C4-2B (cell line): Measurements from ENCODE around the gene DHX32.

ENCODE experiments used
- CTCF ChIP-seq: fragments of 450-650 bp; conservative IDR thresholded peaks from 2 replicates; pipeline ENCODE4 v1.5.1; 2017; ENCODE audit warnings: mild to moderate bottlenecking
- ZFX ChIP-seq: fragments of 450-650 bp; IDR thresholded peaks from 2 replicates; pipeline ENCODE4 v1.6.1; 2017

GRCh38 chr10:125848371-125848770 is 32.7 kb downstream of the DHX32 start:
- TF ChIP-seq CTCF (no peak), ZFX (no peak)
